Prostate gland (tissue), 2 donors: Measurements from ENCODE around the gene VPS16.

Experiments
- POLR2A ChIP-seq: fragments of 450-650 bp; IDR thresholded peaks from one replicate; pipeline ENCODE4 v1.6.1; 2016; ENCODE audit warnings: antibody characterized with exemption, mild to moderate bottlenecking
- TF ChIP-seq, protein P1 (sequence below), 4 experiments: fragments of 200-600 bp in 2 of 4; fragments of 450-650 bp in 2 of 4; sonication (generic) in 2 of 4; IDR thresholded peaks; 1 replicate in 3 of 4; 2 replicates in 1 of 4; pipeline ENCODE4 v1.5.1; 2016 to 2019; ENCODE audit warnings: antibody characterized with exemption in 4 of 4, mild to moderate bottlenecking in 2 of 4, moderate library complexity in 2 of 4

- TF ChIP-seq, protein P1, sequence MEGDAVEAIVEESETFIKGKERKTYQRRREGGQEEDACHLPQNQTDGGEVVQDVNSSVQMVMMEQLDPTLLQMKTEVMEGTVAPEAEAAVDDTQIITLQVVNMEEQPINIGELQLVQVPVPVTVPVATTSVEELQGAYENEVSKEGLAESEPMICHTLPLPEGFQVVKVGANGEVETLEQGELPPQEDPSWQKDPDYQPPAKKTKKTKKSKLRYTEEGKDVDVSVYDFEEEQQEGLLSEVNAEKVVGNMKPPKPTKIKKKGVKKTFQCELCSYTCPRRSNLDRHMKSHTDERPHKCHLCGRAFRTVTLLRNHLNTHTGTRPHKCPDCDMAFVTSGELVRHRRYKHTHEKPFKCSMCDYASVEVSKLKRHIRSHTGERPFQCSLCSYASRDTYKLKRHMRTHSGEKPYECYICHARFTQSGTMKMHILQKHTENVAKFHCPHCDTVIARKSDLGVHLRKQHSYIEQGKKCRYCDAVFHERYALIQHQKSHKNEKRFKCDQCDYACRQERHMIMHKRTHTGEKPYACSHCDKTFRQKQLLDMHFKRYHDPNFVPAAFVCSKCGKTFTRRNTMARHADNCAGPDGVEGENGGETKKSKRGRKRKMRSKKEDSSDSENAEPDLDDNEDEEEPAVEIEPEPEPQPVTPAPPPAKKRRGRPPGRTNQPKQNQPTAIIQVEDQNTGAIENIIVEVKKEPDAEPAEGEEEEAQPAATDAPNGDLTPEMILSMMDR (IDR thresholded peaks at IDR 0.05), result no peak
- TF ChIP-seq POLR2A, result no peak
These were observed 36.3 kb upstream of the VPS16 start for GRCh38 chr20:2804041-2804828.
